T-helper 1 cell treated with Interleukin-12 subunit alpha and Interleukin-12 subunit beta and Interleukin-4 antibody, amounts not matched to agents 30 μg/mL and 1 μg/mL, for 36 hours (primary cell): ENCODE measurements around the gene TLX1.
"Not testable (repeated sequence)": the region's sequence is repeated elsewhere in the genome, so short reads cannot be mapped to it uniquely, and the experiment has no call there.

Source experiments
- H3K27ac Mint-ChIP-seq: one replicate; pipeline ENCODE4 v1.8.0; 2021; ENCODE audit warnings: mild to moderate bottlenecking, mixed read lengths
- H3K27me3 Mint-ChIP-seq: one replicate; pipeline ENCODE4 v1.8.0; 2021; ENCODE audit warnings: low read depth, mixed read lengths
- H3K36me3 Mint-ChIP-seq: one replicate; pipeline ENCODE4 v1.8.0; 2021; ENCODE audit warnings: low read depth, mixed read lengths
- H3K4me1 Mint-ChIP-seq: one replicate; pipeline ENCODE4 v1.8.0; 2021; ENCODE audit warnings: low read depth, mixed read lengths
- H3K4me3 Mint-ChIP-seq: one replicate; pipeline ENCODE4 v1.8.0; 2021; ENCODE audit warnings: mild to moderate bottlenecking, moderate library complexity, mixed read lengths
- H3K9me3 Mint-ChIP-seq: one replicate; pipeline ENCODE4 v1.8.0; 2021; ENCODE audit warnings: mixed read lengths

TLX1 gene

DNA sequence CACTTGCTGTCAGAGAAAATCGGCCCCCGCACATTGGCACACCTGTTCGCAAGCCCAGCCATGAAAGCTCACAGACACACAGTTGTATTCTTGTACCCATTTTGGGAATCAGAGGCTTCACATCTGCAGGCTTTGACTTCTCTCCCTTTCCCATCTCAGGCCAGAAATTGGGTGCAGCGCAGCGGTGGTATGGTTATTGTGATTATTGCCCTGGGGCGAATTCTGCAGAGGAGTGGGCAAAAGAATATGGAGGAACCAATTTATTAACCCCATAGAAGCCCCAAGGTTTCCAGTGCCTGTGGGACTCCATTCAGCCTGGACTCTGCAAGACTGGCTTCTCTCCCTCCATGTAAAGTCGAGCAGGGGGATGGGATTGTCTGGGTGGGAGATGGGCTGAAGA lies 14.0 kb downstream of the TLX1 start:
- peaks cover 89% of the 10 kb centered on the region for H3K27me3 Mint-ChIP-seq
- H3K9me3 Mint-ChIP-seq: no peaks in the 10 kb centered on the region
- peaks cover 1% of the 10 kb centered on the region for H3K4me1 Mint-ChIP-seq
- no peaks in the 10 kb centered on the region for H3K36me3 Mint-ChIP-seq
- no peak overlapping the region for H3K27ac Mint-ChIP-seq
- H3K4me3 Mint-ChIP-seq: no peak overlapping the region

GRCh38 chr10:101145750-101146391 lies 14.8 kb downstream of the TLX1 start:
- Mint-ChIP-seq H3K4me3 (no peak overlapping the region), H3K4me1 (peaks cover 1% of the 10 kb centered on the region), H3K27ac (no peak overlapping the region), H3K9me3 (no peaks in the 10 kb centered on the region), H3K36me3 (no peaks in the 10 kb centered on the region), H3K27me3 (peaks cover 88% of the 10 kb centered on the region)

DNA sequence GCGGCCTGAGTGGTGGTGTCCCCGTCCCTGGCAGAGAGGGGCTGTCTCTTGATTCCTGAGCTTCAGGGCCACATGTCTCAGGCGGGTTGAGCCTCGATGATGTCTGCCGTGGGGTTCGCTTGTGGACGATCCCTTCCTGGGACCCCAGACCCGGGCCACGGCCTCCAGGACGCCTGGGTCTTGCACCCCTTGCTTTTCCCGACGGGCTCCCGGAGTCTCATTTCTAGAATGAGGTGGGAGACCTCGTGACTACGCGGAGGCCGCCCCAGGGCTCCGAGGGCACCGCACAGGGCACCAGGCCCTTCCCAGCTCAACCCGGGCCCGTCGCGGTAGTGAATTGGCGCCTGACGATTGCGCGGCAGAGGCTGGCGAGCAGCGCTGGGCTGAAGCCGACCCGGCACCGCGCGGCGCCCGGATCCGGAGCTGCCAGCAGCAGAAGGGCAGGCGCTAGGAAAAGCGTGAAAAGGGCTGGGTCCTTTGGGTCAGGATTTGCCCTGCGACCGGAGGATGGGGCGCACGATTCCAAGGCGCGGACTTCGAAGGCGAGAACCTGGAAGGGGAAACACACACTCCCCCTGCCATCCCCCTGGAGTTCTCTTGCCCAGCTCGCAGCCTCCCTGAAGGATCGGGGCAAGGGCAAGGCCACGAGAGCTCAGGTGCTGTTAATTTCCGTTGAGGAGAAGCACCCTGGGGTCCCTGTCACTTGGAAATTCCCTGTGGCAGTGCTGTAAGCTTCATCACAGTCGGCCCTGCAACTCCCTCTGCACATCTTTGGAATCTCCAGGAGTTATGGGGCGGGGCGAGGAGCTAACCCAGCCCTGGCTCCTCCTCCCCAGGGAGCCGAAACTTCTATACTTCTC lies 15.5 kb downstream of the TLX1 start:
- Mint-ChIP-seq H3K4me1 (peaks cover 1% of the 10 kb centered on the region), H3K27me3 (peaks cover 88% of the 10 kb centered on the region), H3K4me3 (no peak overlapping the region), H3K27ac (no peak overlapping the region), H3K9me3 (no peaks in the 10 kb centered on the region), H3K36me3 (no peaks in the 10 kb centered on the region)

DNA sequence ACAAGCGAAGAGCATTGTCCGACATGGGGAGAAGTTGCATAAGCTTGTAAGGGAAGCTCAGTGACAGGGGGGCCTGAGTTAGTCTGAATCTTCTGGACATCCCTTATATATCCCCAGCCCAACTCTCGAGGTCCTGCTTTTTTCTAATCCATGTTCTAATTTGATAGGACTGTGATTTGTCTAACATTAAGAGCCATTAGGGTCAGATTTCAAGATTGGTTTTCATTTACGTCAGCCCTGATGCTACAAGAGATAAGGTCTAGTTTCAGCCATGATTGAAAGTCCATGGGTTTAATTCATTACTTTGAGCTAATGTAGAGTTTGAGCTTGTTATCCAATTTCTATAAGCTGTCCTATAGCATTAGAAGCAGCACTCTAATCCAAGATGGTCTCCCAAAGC lies 20.3 kb downstream of the TLX1 start:
- H3K36me3 Mint-ChIP-seq: no peaks in the 10 kb centered on the region
- no peaks in the 10 kb centered on the region for H3K9me3 Mint-ChIP-seq
- H3K4me3 Mint-ChIP-seq: no peak overlapping the region
- peaks cover 70% of the 10 kb centered on the region for H3K27me3 Mint-ChIP-seq
- H3K4me1 Mint-ChIP-seq: no peaks in the 10 kb centered on the region
- no peak overlapping the region for H3K27ac Mint-ChIP-seq

- Mint-ChIP-seq H3K27me3 (peaks cover 67% of the 10 kb centered on the region), H3K27ac (no peak overlapping the region), H3K4me1 (no peaks in the 10 kb centered on the region), H3K36me3 (no peaks in the 10 kb centered on the region), H3K4me3 (no peak overlapping the region), H3K9me3 (no peaks in the 10 kb centered on the region)
Measured at GRCh38 chr10:101152316-101152715, 21.2 kb downstream of the TLX1 start.

DNA sequence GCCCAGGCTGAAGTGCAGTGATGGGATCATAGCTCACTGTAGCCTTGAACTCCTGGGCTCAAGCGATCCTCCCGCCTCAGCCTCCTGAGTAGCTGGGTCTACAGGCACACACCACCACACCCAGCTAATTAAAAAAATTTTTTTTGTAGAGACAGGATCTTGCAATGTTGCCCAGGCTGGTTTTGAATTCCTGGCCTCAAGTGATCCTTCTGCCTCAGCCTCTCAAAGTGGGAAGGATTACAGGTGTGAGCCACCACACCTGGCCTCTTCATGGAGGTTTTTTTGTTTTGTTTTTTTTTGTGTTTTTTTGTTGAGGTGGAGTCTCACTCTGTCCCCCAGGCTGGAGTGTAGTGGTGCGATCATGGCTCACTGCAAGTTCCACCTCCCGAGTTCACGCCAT lies 23.4 kb downstream of the TLX1 start:
- peaks cover 49% of the 10 kb centered on the region for H3K27me3 Mint-ChIP-seq
- not testable (repeated sequence) for H3K27ac Mint-ChIP-seq, H3K4me1 Mint-ChIP-seq, H3K9me3 Mint-ChIP-seq, H3K4me3 Mint-ChIP-seq, H3K36me3 Mint-ChIP-seq

- peaks cover 43% of the 10 kb centered on the region for H3K27me3 Mint-ChIP-seq
- H3K36me3 Mint-ChIP-seq: no peaks in the 10 kb centered on the region
- no peak overlapping the region for H3K4me3 Mint-ChIP-seq
- H3K9me3 Mint-ChIP-seq: no peaks in the 10 kb centered on the region
- no peak overlapping the region for H3K27ac Mint-ChIP-seq
- H3K4me1 Mint-ChIP-seq: no peaks in the 10 kb centered on the region
Measured at GRCh38 chr10:101155896-101156295, 24.8 kb downstream of the TLX1 start.

- H3K9me3 Mint-ChIP-seq: no peaks in the 10 kb centered on the region
- H3K36me3 Mint-ChIP-seq: no peaks in the 10 kb centered on the region
- no peak overlapping the region for H3K27ac Mint-ChIP-seq
- peaks cover 10% of the 10 kb centered on the region for H3K4me1 Mint-ChIP-seq
- H3K4me3 Mint-ChIP-seq: no peak overlapping the region
- peaks cover 47% of the 10 kb centered on the region for H3K27me3 Mint-ChIP-seq
Measured at GRCh38 chr10:101157756-101158458, 26.8 kb downstream of the TLX1 start.

DNA sequence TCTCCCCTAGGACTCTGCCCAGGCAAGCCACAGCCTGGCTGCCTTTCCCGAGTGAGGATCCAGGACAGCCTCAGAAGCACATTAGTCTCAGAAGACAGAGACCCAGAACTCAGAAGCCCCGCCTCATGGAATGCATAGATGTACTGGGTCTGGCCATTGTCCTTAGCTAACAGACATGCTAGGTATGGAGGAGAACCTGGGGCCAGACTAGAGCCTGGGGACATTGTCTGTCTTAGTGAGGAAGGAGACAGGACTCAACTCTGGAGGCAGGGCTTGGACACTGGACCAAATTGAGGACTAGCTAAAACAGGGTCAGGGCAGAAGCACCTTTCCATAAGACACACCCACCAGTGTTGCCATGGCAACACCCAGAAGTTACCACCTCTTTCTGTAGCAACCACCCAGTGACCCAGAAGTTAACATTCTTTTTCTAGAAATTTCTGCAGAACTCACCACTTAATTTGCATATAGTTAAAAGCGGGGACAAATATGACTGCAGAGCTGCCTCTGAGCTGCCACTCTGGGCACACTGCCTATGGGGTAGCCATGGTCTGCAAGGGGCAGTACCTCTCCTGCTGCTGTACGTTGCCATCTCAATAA lies 27.5 kb downstream of the TLX1 start:
- Mint-ChIP-seq H3K27ac (no peak overlapping the region), H3K4me1 (peaks cover 10% of the 10 kb centered on the region), H3K9me3 (no peaks in the 10 kb centered on the region), H3K4me3 (no peak overlapping the region), H3K36me3 (no peaks in the 10 kb centered on the region), H3K27me3 (peaks cover 50% of the 10 kb centered on the region)

- H3K27me3 Mint-ChIP-seq: peaks cover 64% of the 10 kb centered on the region
- peaks cover 10% of the 10 kb centered on the region for H3K4me1 Mint-ChIP-seq
Measured at GRCh38 chr10:101161494-101162299, 30.6 kb downstream of the TLX1 start.

GRCh38 chr10:101162677-101163076 lies 31.6 kb downstream of the TLX1 start:
- Mint-ChIP-seq H3K27me3 (peaks cover 69% of the 10 kb centered on the region), H3K9me3 (no peaks in the 10 kb centered on the region), H3K4me3 (no peak overlapping the region)

More at GRCh38 chr10:101161494-101162299, 30.6 kb downstream of the TLX1 start:
- Mint-ChIP-seq H3K4me3 (no peak overlapping the region), H3K36me3 (no peaks in the 10 kb centered on the region), H3K9me3 (no peaks in the 10 kb centered on the region), H3K27ac (no peak overlapping the region)

GRCh38 chr10:101164020-101164419 lies 32.9 kb downstream of the TLX1 start:
- Mint-ChIP-seq H3K4me3 (no peak overlapping the region), H3K4me1 (peaks cover 10% of the 10 kb centered on the region), H3K36me3 (no peaks in the 10 kb centered on the region), H3K27ac (no peak overlapping the region), H3K9me3 (no peaks in the 10 kb centered on the region), H3K27me3 (peaks cover 76% of the 10 kb centered on the region)

More at GRCh38 chr10:101162677-101163076, 31.6 kb downstream of the TLX1 start:
- H3K27ac Mint-ChIP-seq: no peak overlapping the region
- H3K36me3 Mint-ChIP-seq: no peaks in the 10 kb centered on the region
- H3K4me1 Mint-ChIP-seq: peaks cover 10% of the 10 kb centered on the region

DNA sequence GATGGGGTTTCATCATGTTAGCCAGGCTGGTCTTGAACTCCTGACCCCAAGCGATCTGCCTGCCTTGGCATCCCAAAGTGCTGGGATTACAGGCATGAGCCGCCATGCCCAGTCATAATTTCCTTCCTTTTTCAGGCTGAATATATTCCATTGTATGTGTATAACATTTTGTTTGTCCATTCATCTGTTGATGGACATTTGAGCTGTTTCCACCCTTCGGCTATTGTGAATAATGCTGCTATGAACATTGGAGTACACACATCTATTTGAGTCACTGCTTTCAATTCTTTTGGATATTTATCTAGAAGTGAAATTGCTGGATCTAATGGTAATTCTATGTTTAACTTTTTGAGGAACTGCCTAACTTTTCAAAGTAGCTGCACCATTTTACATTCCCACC lies 34.6 kb downstream of the TLX1 start:
- H3K27ac Mint-ChIP-seq: no peak overlapping the region
- H3K4me1 Mint-ChIP-seq: peaks cover 10% of the 10 kb centered on the region
- peaks cover 77% of the 10 kb centered on the region for H3K27me3 Mint-ChIP-seq
- H3K9me3 Mint-ChIP-seq: no peaks in the 10 kb centered on the region
- no peaks in the 10 kb centered on the region for H3K36me3 Mint-ChIP-seq
- no peak overlapping the region for H3K4me3 Mint-ChIP-seq

DNA sequence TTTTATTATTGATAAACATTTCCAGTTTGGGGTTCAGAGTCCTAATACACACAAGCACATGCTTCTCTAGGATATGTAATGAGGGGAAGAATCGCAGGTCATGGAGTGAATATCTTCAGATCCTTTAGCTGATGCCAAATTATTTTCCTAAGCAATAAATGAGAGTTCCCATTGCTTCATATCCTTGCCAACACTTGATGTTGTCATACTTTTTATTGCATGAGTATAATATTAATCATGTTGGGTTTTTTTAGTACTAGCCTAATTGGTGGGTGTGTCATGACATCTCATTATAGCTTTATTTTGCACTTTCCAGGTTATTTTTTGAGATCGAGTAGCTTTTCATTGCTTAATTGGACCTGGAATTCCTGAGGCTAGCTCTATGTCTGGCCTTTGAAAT lies 35.3 kb downstream of the TLX1 start:
- H3K9me3 Mint-ChIP-seq: no peaks in the 10 kb centered on the region
- no peak overlapping the region for H3K4me3 Mint-ChIP-seq
- H3K27ac Mint-ChIP-seq: no peak overlapping the region
- no peaks in the 10 kb centered on the region for H3K36me3 Mint-ChIP-seq
- H3K4me1 Mint-ChIP-seq: peaks cover 9% of the 10 kb centered on the region
- H3K27me3 Mint-ChIP-seq: peaks cover 71% of the 10 kb centered on the region
